Hypothalamus (tissue), 51 donors: ENCODE results near the gene ELF3.
"Not testable (repeated sequence)": the region's sequence is repeated elsewhere in the genome, so short reads cannot be mapped to it uniquely, and the experiment has no call there.

Experiments
- DNase-seq, 51 donors: peaks; one replicate each; lab custom pipeline; 2025; lab: John Stamatoyannopoulos, UW

Gene ELF3

GRCh38 chr1:202010180-202011015, at the start of gene ELF3:
ELF3 (plus strand) TSS chr1:202010587; CDS start chr1:202011137, 550 bp downstream.
- DNase-seq, result no peak

- not testable (repeated sequence) for DNase-seq
Observed at GRCh38 chr1:201962382-201962781, 48.0 kb upstream of the ELF3 start.

GRCh38 chr1:201964261-201964660, 46.1 kb upstream of the ELF3 start:
- DNase-seq, result no peak

GRCh38 chr1:201966171-201966570, 44.2 kb upstream of the ELF3 start:
- no peak for DNase-seq

- DNase-seq, result no peak
Observed at GRCh38 chr1:201968202-201968925, 42.0 kb upstream of the ELF3 start.

GRCh38 chr1:201970334-201971159, 39.8 kb upstream of the ELF3 start:
- peak in 1 of 51 donors; percentile 34 for DNase-seq

- peak in 30 of 51 donors; percentile 21 to 75 (median 58) for DNase-seq
Observed at GRCh38 chr1:201982082-201982622, 28.2 kb upstream of the ELF3 start.

- peak in 41 of 51 donors; percentile 18 to 76 (median 42) for DNase-seq
Observed at GRCh38 chr1:201982623-201983379, 27.6 kb upstream of the ELF3 start, which contains the start of gene RNPEP. RNPEP (plus strand) TSS chr1:201982648; CDS start chr1:201982667, 19 bp downstream.

GRCh38 chr1:201983380-201983805, 27.0 kb upstream of the ELF3 start:
- peak in 1 of 51 donors; percentile 54 for DNase-seq

GRCh38 chr1:201984446-201984845, 25.9 kb upstream of the ELF3 start:
- DNase-seq, result no peak

GRCh38 chr1:201985355-201985754, 25.0 kb upstream of the ELF3 start:
- DNase-seq, result no peak

- no peak for DNase-seq
Observed at GRCh38 chr1:201988601-201989000, 21.8 kb upstream of the ELF3 start.

GRCh38 chr1:201989354-201990128, 20.8 kb upstream of the ELF3 start:
- DNase-seq, result no peak

GRCh38 chr1:201990427-201990826, 20.0 kb upstream of the ELF3 start:
- no peak for DNase-seq

GRCh38 chr1:201999625-202000238, 10.7 kb upstream of the ELF3 start:
- DNase-seq, result peak in 13 of 51 donors; percentile 5 to 40 (median 15)

GRCh38 chr1:202002507-202002906, 7.9 kb upstream of the ELF3 start:
- DNase-seq, result no peak

- peak in 20 of 51 donors; percentile 9 to 52 (median 18) for DNase-seq
Observed at GRCh38 chr1:202004711-202005110, 5.7 kb upstream of the ELF3 start.

- no peak for DNase-seq
Observed at GRCh38 chr1:202005958-202006357, 4.4 kb upstream of the ELF3 start.
